Transverse colon (tissue), 4 donors: ENCODE data around the gene CALHM2. TPM values are rescaled to one million over a fixed set of nuclear protein-coding genes. Genes with fewer than 3 reads are reported as not detected.

ENCODE experiments used
- DNase-seq: peaks from one replicate; pipeline ENCODE4 v3.0.0-alpha.2; 2019
- H3K27ac ChIP-seq, 4 donors: fragments of 200-600 bp; sonication (generic); 2 replicates each; pipeline ENCODE4 v1.5.1; 2016 to 2018; ENCODE audit warnings: inconsistent platforms in 4 of 4
- H3K27me3 ChIP-seq: fragments of 200-600 bp; sonication (generic); 2 replicates; pipeline ENCODE4 v1.5.1; 2017; ENCODE audit warnings: inconsistent platforms
- H3K36me3 ChIP-seq, 4 donors: fragments of 200-600 bp; sonication (generic); 2 replicates each; pipeline ENCODE4 v1.5.1; 2017 to 2019; ENCODE audit warnings: inconsistent platforms in 4 of 4
- H3K4me1 ChIP-seq, 4 donors: fragments of 200-600 bp; sonication (generic); 2 replicates each; pipeline ENCODE4 v1.5.1; 2017 to 2020; ENCODE audit warnings: inconsistent platforms in 4 of 4
- H3K4me3 ChIP-seq, 4 donors: fragments of 200-600 bp; sonication (generic); 1 replicate in 1 of 4; 2 replicates in 3 of 4; pipeline versions ENCODE4 v1.5.1 to v1.6.1; 2017 to 2019; ENCODE audit warnings: inconsistent platforms in 4 of 4
- H3K9me3 ChIP-seq, 2 donors: fragments of 200-600 bp; sonication (generic); 2 replicates each; pipeline ENCODE4 v1.5.1; 2017 to 2019; ENCODE audit warnings: inconsistent platforms in 2 of 2
- CTCF ChIP-seq, 5 experiments: fragments of 200-600 bp in 3 of 5; fragments of 450-650 bp in 2 of 5; sonication (generic) in 3 of 5; IDR thresholded peaks; 1 replicate in 2 of 5; 2 replicates in 3 of 5; pipeline ENCODE4 v1.5.1; 2016 to 2017; ENCODE audit warnings: antibody characterized with exemption in 5 of 5, inconsistent platforms in 3 of 5, mild to moderate bottlenecking in 2 of 5, moderate library complexity in 1 of 5
- EP300 ChIP-seq: sonication (generic); formaldehyde crosslinking; IDR thresholded peaks from one replicate; pipeline ENCODE4 v1.6.1; 2017; ENCODE audit warnings: antibody characterized with exemption, low read depth
- POLR2A ChIP-seq: fragments of 450-650 bp; IDR thresholded peaks from one replicate; pipeline ENCODE4 v1.6.1; 2016; ENCODE audit warnings: antibody characterized with exemption, mild to moderate bottlenecking, moderate library complexity
- POLR2AphosphoS5 ChIP-seq, 3 donors: sonication (generic); formaldehyde crosslinking; IDR thresholded peaks; one replicate each; pipeline ENCODE4 v1.6.1; 2016; ENCODE audit warnings: antibody characterized with exemption in 3 of 3
- WGBS, 2 donors: methylation state at CpG; one replicate each; pipeline ENCODE4 v1.1.5; 2018; ENCODE audit warnings: low coverage in 1 of 2; 5-methylcytosine and 5-hydroxymethylcytosine counted together
- in situ Hi-C, 4 donors: fragments of 200-750 bp; cut with MboI; loops; one replicate each; pipeline versions ENCODE4 v1.15.0 to v1.15.1; 2017; ENCODE audit warnings: low sequenced_read_pairs in 3 of 4, low pct_ligation_motif_present in 1 of 4, low pct_unique_long_range_greater_than_20kb in 1 of 4
- intact Hi-C: fragments of 100-400 bp; cut with DNase I; formaldehyde crosslinking; loops from one replicate; pipeline ENCODE4 v1.15.1; 2023; ENCODE audit warnings: low total_unique reads
- total RNA-seq, 4 donors: library from RNA; depleted of rRNA; stranded (reverse); fragments of >200 nt; gene quantifications; one replicate each; pipeline ENCODE4 v1.1.0, GENCODE V29; 2016

The CALHM2 gene
- total RNA-seq, 4 donors from 2014 or later = 3.2 to 21.1 (median 15.7) TPM

DNA sequence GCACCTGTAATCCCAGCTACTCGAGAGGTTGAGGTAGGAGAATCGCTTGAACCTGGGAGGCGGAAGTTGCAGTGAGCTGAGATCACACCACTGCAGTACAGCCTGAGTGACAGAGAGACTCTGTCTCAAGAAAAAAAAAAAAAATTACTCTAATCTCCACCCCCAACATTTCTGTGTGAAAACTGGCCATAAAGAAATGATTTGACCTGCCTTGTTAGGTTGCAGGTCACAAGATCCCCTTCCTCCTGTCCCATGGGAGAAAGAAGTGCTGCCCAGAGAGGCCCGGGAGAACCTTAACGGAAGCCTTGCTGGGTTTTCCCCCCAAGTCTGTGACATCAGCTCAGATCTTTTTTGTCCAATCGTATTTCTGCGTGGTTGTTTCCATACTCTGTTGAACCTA lies 15.2 kb upstream of the CALHM2 start:
- Histone ChIP-seq H3K4me1 (peaks cover 0 to 11% (median 9%) of the 10 kb centered on the region in 4 donors), H3K27ac (no peak overlapping the region), H3K9me3 (no peaks in the 10 kb centered on the region), H3K4me3 (no peak overlapping the region), H3K36me3 (no peaks in the 10 kb centered on the region), H3K27me3 (no peaks in the 10 kb centered on the region)
- no peak for DNase-seq
- no peak for TF ChIP-seq POLR2A
- TF ChIP-seq EP300 = no peak
- no peak for TF ChIP-seq CTCF (IDR thresholded peaks at IDR 0.05)
- no peak for TF ChIP-seq POLR2AphosphoS5 (IDR thresholded peaks at IDR 0.05)
- 69 to 91% methylated on average over 5 to 7 of the region's 7 CpGs for WGBS, 2 donors
- intact Hi-C loops (no loop called here), in situ Hi-C loops (no loop called here)

DNA sequence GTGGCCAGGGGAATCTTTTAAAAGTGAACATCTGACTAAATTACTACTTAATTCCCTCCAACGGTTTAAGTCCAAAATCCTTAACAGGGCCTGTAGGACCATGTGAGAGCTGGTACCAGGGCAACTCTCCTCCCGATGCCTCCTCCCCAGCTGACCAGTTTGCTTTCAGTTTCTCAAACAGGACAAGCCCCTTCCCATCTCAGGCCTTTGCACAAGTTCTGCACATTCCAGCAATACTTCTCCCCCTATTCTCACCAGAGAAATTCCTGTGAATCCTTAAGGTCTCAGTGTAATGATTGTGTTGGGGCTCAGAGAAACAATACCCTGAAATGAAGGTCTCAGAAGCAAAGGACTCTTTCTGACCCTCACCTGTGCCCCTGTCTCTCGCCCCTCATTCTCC lies 14.6 kb upstream of the CALHM2 start:
- intact Hi-C loops = no loop called here
- Histone ChIP-seq H3K27me3 (no peaks in the 10 kb centered on the region), H3K36me3 (no peaks in the 10 kb centered on the region), H3K9me3 (no peaks in the 10 kb centered on the region), H3K4me3 (no peak overlapping the region), H3K27ac (no peak overlapping the region), H3K4me1 (peaks cover 0 to 9% (median 7%) of the 10 kb centered on the region in 4 donors)
- DNase-seq = no peak
- in situ Hi-C loops = no loop called here
- WGBS, 2 donors = 50 to 63% methylated on average over 1 to 3 of the region's 3 CpGs
- TF ChIP-seq CTCF (IDR thresholded peaks at IDR 0.05) (no peak), POLR2AphosphoS5 (IDR thresholded peaks at IDR 0.05) (no peak), EP300 (no peak), POLR2A (no peak)

- Histone ChIP-seq H3K36me3 (no peaks in the 10 kb centered on the region), H3K9me3 (no peaks in the 10 kb centered on the region), H3K4me1 (peaks cover 0 to 3% (median 0%) of the 10 kb centered on the region in 4 donors), H3K4me3 (no peak overlapping the region), H3K27ac (no peak overlapping the region), H3K27me3 (no peaks in the 10 kb centered on the region)
- in situ Hi-C loops (no loop called here), intact Hi-C loops (no loop called here)
- TF ChIP-seq CTCF (IDR thresholded peaks at IDR 0.05) (no peak), POLR2A (no peak), POLR2AphosphoS5 (IDR thresholded peaks at IDR 0.05) (no peak), EP300 (no peak)
- DNase-seq = no peak
- WGBS, 2 donors = 83 to 84% methylated on average over 6 to 14 of the region's 14 CpGs
Observed at GRCh38 chr10:103465411-103466179, 13.4 kb upstream of the CALHM2 start.

- no peaks in the 10 kb centered on the region for H3K9me3 ChIP-seq
- WGBS, 2 donors = 64 to 66% methylated on average over 1 to 4 of the region's 4 CpGs
- in situ Hi-C loops = no loop called here
- no peaks in the 10 kb centered on the region for H3K36me3 ChIP-seq
- no peaks in the 10 kb centered on the region for H3K4me1 ChIP-seq
- no peaks in the 10 kb centered on the region for H3K27me3 ChIP-seq
- intact Hi-C loops = no loop called here
- no peak for TF ChIP-seq POLR2AphosphoS5 (IDR thresholded peaks at IDR 0.05)
- TF ChIP-seq POLR2A = no peak
- no peak for TF ChIP-seq EP300
- TF ChIP-seq CTCF (IDR thresholded peaks at IDR 0.05) = no peak
- no peak overlapping the region for H3K4me3 ChIP-seq
- H3K27ac ChIP-seq = no peak overlapping the region
- no peak for DNase-seq
Observed at GRCh38 chr10:103463499-103463898, 11.3 kb upstream of the CALHM2 start.
